ENCODE results near the gene RMI1.

The RMI1 gene

DNA sequence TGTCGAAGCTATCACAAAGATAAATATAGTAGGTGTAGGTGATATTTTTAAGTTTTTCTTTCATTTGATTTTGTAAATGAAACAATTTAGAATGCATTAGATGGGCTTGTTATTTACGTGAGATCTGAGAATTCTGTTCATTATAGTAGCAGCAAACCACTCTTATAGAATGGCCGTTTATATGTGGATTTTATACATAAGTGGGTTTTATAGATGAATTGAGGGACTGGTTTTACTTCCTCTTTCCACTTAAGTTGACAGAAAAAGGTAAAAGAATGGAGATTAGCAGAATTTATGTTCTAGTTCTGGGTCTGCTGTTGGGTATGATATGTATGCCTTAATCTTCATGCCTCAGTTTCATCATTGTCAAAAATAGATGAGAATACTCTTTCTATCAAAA, 5.6 kb downstream of the RMI1 start:
- no peak for TF ChIP-seq CTCF (IDR thresholded peaks at IDR 0.05; ENCODE audit: low read depth, low read length, missing control alignments)
- no peak for DNase-seq (ENCODE audit: extremely low read depth, low read depth)
- H3K4me3 ChIP-seq (replicated peaks; ENCODE audit: low read depth, low read length) = no peak overlapping the region

DNA sequence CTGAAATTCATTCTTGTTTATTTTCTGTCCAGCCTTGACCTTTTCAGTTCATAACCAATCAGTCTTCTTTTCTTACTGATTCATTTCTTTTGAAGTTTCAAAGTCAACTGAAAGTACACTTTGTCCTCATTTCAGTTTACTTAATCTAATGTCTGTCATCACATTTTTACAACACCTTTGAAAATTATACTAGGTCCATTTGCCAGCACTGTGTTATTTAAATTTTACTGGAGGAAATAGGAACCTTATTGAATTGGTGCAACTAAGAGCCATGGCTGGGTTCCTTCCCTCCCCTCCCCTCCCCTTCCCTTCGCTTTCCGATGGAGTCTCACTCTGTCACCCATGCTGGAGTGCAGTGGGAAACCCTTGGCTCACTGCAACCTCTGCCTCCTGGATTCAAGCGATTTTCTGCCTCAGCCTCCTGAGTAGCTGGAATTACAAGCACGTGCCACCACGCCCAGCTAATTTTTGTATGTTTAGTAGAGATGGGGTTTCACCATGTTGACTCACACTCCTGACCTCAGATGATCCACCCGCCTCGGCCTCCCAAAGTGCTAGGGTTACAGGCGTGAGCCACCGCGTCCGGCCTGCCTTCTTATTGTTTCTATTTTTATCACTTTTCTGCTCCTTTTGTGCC, 6.3 kb downstream of the RMI1 start:
- no peak overlapping the region for H3K4me3 ChIP-seq (replicated peaks; ENCODE audit: low read depth, low read length)
- DNase-seq (ENCODE audit: extremely low read depth, low read depth) = no peak
- no peak for TF ChIP-seq CTCF (IDR thresholded peaks at IDR 0.05; ENCODE audit: low read depth, low read length, missing control alignments)

- no peak for TF ChIP-seq CTCF (IDR thresholded peaks at IDR 0.05; ENCODE audit: low read depth, low read length, missing control alignments)
- no peak for DNase-seq (ENCODE audit: extremely low read depth, low read depth)
- no peak overlapping the region for H3K4me3 ChIP-seq (replicated peaks; ENCODE audit: low read depth, low read length)
These were observed 6.8 kb downstream of the RMI1 start for GRCh38 chr9:83987402-83987791.

DNA sequence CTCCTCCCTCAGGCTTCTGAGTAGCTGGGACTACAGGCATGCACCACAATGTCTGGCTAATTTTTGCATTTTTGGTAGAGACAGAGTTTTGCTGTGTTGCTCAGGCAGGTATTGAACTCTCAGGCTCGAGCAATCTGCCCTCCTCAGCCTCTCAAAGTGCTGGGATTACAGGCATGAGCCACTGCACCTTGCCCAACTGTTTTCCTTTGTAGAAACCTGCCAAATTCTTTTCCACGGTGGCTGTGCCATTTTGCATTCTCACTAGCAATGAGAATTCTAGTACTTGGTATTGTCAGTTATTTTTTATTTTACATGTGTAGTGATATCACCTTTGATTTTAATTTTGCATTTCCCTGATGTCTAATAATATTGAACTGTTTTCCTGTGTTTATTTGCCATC, 7.8 kb downstream of the RMI1 start:
- no peak for DNase-seq (ENCODE audit: extremely low read depth, low read depth)
- TF ChIP-seq CTCF (IDR thresholded peaks at IDR 0.05; ENCODE audit: low read depth, low read length, missing control alignments) = no peak
- no peak overlapping the region for H3K4me3 ChIP-seq (replicated peaks; ENCODE audit: low read depth, low read length)

DNA sequence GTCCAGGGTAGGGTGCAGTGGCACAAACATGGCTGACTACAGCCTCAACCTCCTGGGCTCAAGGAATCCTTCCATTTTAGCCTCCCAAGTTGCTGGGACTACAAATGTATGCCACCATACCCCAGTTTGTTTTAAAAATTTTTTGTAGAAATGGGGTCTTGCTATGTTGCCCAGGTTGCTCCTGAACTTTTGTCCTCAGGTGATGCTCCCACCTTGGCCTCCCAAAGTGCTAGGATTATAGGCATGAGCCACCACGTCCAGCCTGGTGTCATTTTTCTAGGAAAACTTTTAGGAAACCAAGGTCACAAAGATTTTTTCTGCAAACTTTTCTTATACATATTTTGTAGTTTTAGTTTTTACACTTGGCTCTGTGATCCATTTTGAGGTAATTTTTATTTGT, 10.8 kb downstream of the RMI1 start:
- no peak overlapping the region for H3K4me3 ChIP-seq (replicated peaks; ENCODE audit: low read depth, low read length)
- DNase-seq (ENCODE audit: extremely low read depth, low read depth) = no peak
- TF ChIP-seq CTCF (IDR thresholded peaks at IDR 0.05; ENCODE audit: low read depth, low read length, missing control alignments) = no peak

DNA sequence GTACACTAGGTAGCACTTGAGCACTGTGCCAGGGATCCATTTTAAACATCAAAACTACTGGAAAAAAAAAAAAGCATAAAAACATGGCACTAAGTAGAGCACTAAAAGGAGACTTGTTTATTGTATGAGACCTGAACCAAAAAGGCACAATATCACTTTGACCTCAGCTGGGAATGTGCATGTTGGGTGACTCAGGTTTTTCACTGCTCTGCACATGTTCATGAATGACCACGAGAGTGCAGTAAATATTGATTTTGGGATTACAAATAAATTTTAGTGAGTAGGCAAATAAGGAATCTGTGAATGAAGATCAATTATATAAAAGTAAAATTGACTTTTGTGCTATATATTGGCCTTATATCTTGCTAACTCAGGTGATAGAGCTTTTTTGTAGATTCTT, 11.8 kb downstream of the RMI1 start:
- no peak for TF ChIP-seq CTCF (IDR thresholded peaks at IDR 0.05; ENCODE audit: low read depth, low read length, missing control alignments)
- DNase-seq (ENCODE audit: extremely low read depth, low read depth) = no peak

GRCh38 chr9:83992901-83993300, 12.3 kb downstream of the RMI1 start:
- no peak for DNase-seq (ENCODE audit: extremely low read depth, low read depth)
- no peak for TF ChIP-seq CTCF (IDR thresholded peaks at IDR 0.05; ENCODE audit: low read depth, low read length, missing control alignments)
- no peak overlapping the region for H3K4me3 ChIP-seq (replicated peaks; ENCODE audit: low read depth, low read length)

More for the DNA sequence above, 11.8 kb downstream of the RMI1 start:
- no peak overlapping the region for H3K4me3 ChIP-seq (replicated peaks; ENCODE audit: low read depth, low read length)
